ENCODE results near the gene SEMA6D. TPM values are rescaled to one million over a fixed set of nuclear protein-coding genes. Genes with fewer than 3 reads are reported as not detected.

SEMA6D gene
- total and polyA plus RNA-seq, 2 donors (not counting 3 experiments of a cell fraction or from before 2014, with no cell fraction given): 16.3 to 22.5 TPM

GRCh38 chr15:47817969-47818548, 100.8 kb downstream of the SEMA6D start:
- Histone ChIP-seq H3K4me3 (replicated peaks in 1 of 3; ENCODE audit: insufficient read depth in 1 of 3, low read depth in 1 of 3, low read length in 3 of 3) (no peak overlapping the region), H3K27me3 (ENCODE audit: control insufficient read depth in 2 of 2, insufficient read depth in 2 of 2, low read length in 2 of 2) (peaks cover 5 to 8% of the 10 kb centered on the region in 2 experiments), H3K9me3 (replicated peaks; ENCODE audit: control insufficient read depth, insufficient read depth, low read length) (no peaks in the 10 kb centered on the region), H3K9me1 (replicated peaks; ENCODE audit: control insufficient read depth, extremely low read depth, insufficient read depth, low read length) (no peaks in the 10 kb centered on the region), H3K4me1 (ENCODE audit: control insufficient read depth, extremely low read depth, insufficient read depth, low read length) (no peaks in the 10 kb centered on the region), H4K20me1 (replicated peaks; ENCODE audit: control insufficient read depth, extremely low read depth, insufficient read depth, low read length) (no peaks in the 10 kb centered on the region), H3K36me3 (ENCODE audit: control insufficient read depth in 2 of 2, extremely low read depth in 1 of 2, insufficient read depth in 2 of 2, low read length in 2 of 2) (no peaks in the 10 kb centered on the region), H3K9ac (replicated peaks; ENCODE audit: extremely low read depth, insufficient read depth, low read length) (no peak overlapping the region), H3K27ac (ENCODE audit: insufficient read depth, low read depth, low read length) (no peak overlapping the region), H3K4me2 (ENCODE audit: insufficient read depth, low read length) (no peak overlapping the region), H2AFZ (ENCODE audit: low read depth, low read length) (no peak overlapping the region), H3K79me2 (ENCODE audit: control insufficient read depth, insufficient read depth, low read length) (no peaks in the 10 kb centered on the region)
- intact Hi-C loops (cut with micrococcal nuclease) (loop anchor here (5.0 kb wide), 1 partner anchor 101 kb away; the partner anchor contains the start of gene SEMA6D), dilution Hi-C loops (cut with MboI; ENCODE audit: extremely low pct_ligation_motif_present, low sequenced_read_pairs) (no loop called here)
- TF ChIP-seq POLR2A (IDR thresholded peaks at IDR 0.05; ENCODE audit: low read depth, low read length) (no peak), JUN (IDR thresholded peaks at IDR 0.05; ENCODE audit: borderline replicate concordance, insufficient read depth, insufficient read length, low read depth) (no peak), MYC (IDR thresholded peaks at IDR 0.05; ENCODE audit: low read depth, low read length) (no peak), MAX (IDR thresholded peaks at IDR 0.05; ENCODE audit: insufficient read depth, insufficient read length) (no peak), GATA2 (IDR thresholded peaks at IDR 0.05; ENCODE audit: insufficient read depth, insufficient read length, low read depth, low read length) (no peak), CTCF (IDR thresholded peaks at IDR 0.05; ENCODE audit: extremely low read depth in 1 of 2, insufficient read depth in 1 of 2, low read depth in 1 of 2, low read length in 2 of 2) (no peak), EZH2 (IDR thresholded peaks at IDR 0.05; ENCODE audit: borderline replicate concordance, low read depth, low read length, severe bottlenecking) (no peak), FOS (IDR thresholded peaks at IDR 0.05; ENCODE audit: borderline replicate concordance, insufficient read depth, low read length) (no peak), POLR2AphosphoS5 (IDR thresholded peaks at IDR 0.05; ENCODE audit: insufficient read depth, low read depth, low read length) (no peak)
- no TSS peak for BruUV-seq (replicated peaks)
- DNase-seq (ENCODE audit: low read depth, low spot score): no peak
- ChIA-PET POLR2A (no interaction called here), CTCF (interaction anchor here (0.7 to 1.2 kb wide), 2 partner anchors 21 to 32 kb away, joined by 3 to 4 read pairs; no protein-coding TSS in a partner anchor)
- FAIRE-seq: no peak

All from endothelial cell of umbilical vein (primary cell).